Pancreas (tissue), 10 donors: ENCODE measurements around the gene PGD. TPM values are rescaled to one million over a fixed set of nuclear protein-coding genes. Genes with fewer than 3 reads are reported as not detected.

Experiments used
- ATAC-seq, 4 donors: fragments of 200-7000 bp; cut with Tn5 transposase; one replicate each; pipeline versions ENCODE4 v1.8.0 to v1.9.1; 2020; ENCODE audit warnings: mild to moderate bottlenecking in 4 of 4, moderate library complexity in 4 of 4
- DNase-seq, 6 donors: peaks; one replicate each; pipeline ENCODE4 v3.0.0-alpha.2; 2020
- FAIRE-seq: peaks from 2 replicates; lab custom pipeline; 2012; peaks lifted over from hg19 to GRCh38; lab: Jason Lieb, UNC
- H3K27ac ChIP-seq, 4 donors: fragments of 200-600 bp; sonication (generic); 1 replicate in 3 of 4; 2 replicates in 1 of 4; pipeline versions ENCODE4 v1.5.0 to v1.8.0; 2020
- H3K27me3 ChIP-seq, 4 donors: fragments of 200-600 bp; one replicate each; pipeline ENCODE4 v1.8.0; 2021
- H3K36me3 ChIP-seq, 3 donors: fragments of 200-600 bp; sonication (generic) in 1 of 3; one replicate each; pipeline versions ENCODE4 v1.5.0 to v1.8.0; 2020 to 2021
- H3K4me1 ChIP-seq, 3 donors: fragments of 200-600 bp; one replicate each; pipeline ENCODE4 v1.8.0; 2021
- H3K4me3 ChIP-seq, 4 donors: fragments of 200-600 bp; sonication (generic) in 2 of 4; one replicate each; pipeline versions ENCODE4 v1.5.0 to v1.8.0; 2020 to 2021
- H3K9me3 ChIP-seq, 4 donors: fragments of 200-600 bp; one replicate each; pipeline ENCODE4 v1.8.0; 2021
- CTCF ChIP-seq, 4 donors: fragments of 200-600 bp; sonication (generic) in 3 of 4; IDR thresholded peaks; one replicate each; pipeline versions ENCODE4 v1.5.0 to v1.8.0; 2021; ENCODE audit warnings: antibody characterized with exemption in 4 of 4
- WGBS, 2 donors: extraction: QIAGEN DNeasy Blood & Tissue Kit; methylation state at CpG; one replicate each; pipeline ENCODE4 v1.1.7; 2013; 5-methylcytosine and 5-hydroxymethylcytosine counted together
- intact Hi-C, 3 donors: fragments of 100-400 bp; cut with DNase I; formaldehyde crosslinking; loops; one replicate each; pipeline versions ENCODE4 v1.11.1 to v1.14.2; 2022
- polyA plus RNA-seq, 2 donors: library from polyadenylated mRNA; stranded (reverse); fragments of 200-250 nt; gene quantifications; one replicate each; pipeline ENCODE4 v1.2.3, GENCODE V29; 2013
- total RNA-seq, 6 donors: library from RNA; stranded (reverse); fragmentation: NEBNext Ultra II Directional in 4 of 6; extraction: Animal tissue kit (Norgen Biotek cat#: 25700) in 4 of 6; gene quantifications; one replicate each; pipeline versions ENCODE4 v1.2.1 to v1.2.4, GENCODE V29; 2021 to 2023
- donor health status: healthy with polysubstance abuse.
- donor health status: DM: no; HTN: no; CAD: no; lungs with moderate emphysema.
- donor health status: DM: no; HTN: no; CAD: no.
- donor health status: control.
- donor health status: control.
- donor health status: Bipolar disorder and iron deficiency.
- donor health status: DM: yes; HTN: yes; CAD: no.
- donor health status: DM: no; HTN: no; CAD: no.
- donor health status: DM: no; HTN: no; CAD: no.
- donor health status: DM: yes; HTN: yes; CAD: no.

PGD gene
- total and polyA plus RNA-seq, 8 donors = 12.7 to 40.0 (median 23.3) TPM

DNA sequence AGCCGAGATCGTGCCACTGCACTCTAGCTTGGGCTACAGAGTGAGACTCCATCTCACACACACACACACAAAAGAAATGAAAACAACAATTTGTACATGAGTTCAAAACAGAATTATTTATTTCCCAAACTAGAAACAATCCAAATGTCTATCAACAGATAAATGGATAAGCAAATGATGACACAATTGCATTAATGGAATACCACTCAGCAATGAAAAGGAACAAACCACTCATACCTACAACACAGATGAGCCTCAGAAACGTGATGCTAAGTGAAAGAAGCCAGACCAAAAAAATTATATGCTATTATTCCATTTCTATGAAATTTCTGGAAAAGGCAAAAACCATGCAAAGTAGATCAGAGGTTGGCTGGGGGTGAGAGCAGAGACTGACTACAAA, 2.0 kb upstream of the PGD start:
- WGBS, 2 donors = 84 to 87% methylated on average over 3 of the region's 3 CpGs
- no peaks in the 10 kb centered on the region for H3K9me3 ChIP-seq
- H3K4me3 ChIP-seq = no peak overlapping the region
- no peaks in the 10 kb centered on the region for H3K36me3 ChIP-seq
- no peak overlapping the region for H3K27ac ChIP-seq
- FAIRE-seq (no peak), ATAC-seq (no peak), DNase-seq (no peak)
- no peak for TF ChIP-seq CTCF (IDR thresholded peaks at IDR 0.05)
- no peaks in the 10 kb centered on the region for H3K27me3 ChIP-seq
- intact Hi-C loops = no loop called here
- H3K4me1 ChIP-seq = peaks cover 0 to 12% (median 0%) of the 10 kb centered on the region in 3 donors

- no peaks in the 10 kb centered on the region for H3K9me3 ChIP-seq
- ATAC-seq = no peak
- peak overlapping the region; percentile 82 to 97 (median 94) for H3K4me3 ChIP-seq
- H3K4me1 ChIP-seq = peaks cover 0 to 12% (median 0%) of the 10 kb centered on the region in 3 donors
- peak overlapping the region in 2 of 4 donors; percentile 46 to 86 for H3K27ac ChIP-seq
- DNase-seq = no peak
- no peak for FAIRE-seq
- no peaks in the 10 kb centered on the region for H3K27me3 ChIP-seq
- whole genome bisulfite sequencing, 2 donors = 0% methylated on average over 34 of the region's 34 CpGs
- intact Hi-C loops = no loop called here
- H3K36me3 ChIP-seq = peaks cover 0 to 6% (median 0%) of the 10 kb centered on the region in 3 donors
- no peak for TF ChIP-seq CTCF (IDR thresholded peaks at IDR 0.05)
Observed at GRCh38 chr1:10398278-10398733, 558 bp upstream of the PGD start.

DNA sequence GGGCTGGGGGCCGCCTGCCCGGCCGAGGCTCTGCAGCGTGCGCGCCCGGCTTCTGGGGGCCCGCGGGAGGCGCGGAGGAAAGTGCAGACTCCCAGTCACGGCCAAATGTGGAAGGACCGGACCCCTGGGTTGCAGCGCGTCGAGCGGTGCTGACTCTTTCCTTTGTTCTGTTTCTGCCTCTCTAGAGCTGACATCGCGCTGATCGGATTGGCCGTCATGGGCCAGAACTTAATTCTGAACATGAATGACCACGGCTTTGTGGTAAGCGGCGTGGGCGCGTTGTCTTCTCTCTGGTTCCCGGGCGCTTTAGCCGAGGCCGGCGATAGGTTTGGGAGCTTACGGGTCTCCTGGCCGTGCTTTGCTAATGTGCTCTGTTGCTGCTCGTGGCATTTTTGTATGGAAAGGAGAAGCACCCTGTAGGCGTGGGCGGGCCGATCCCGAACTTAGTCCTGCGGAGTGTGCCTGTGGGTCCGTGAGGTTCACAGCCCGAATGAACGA, 629 bp downstream of the PGD start:
- DNase-seq (peak in 3 of 6 donors; percentile 7 to 34 (median 26)), FAIRE-seq (no peak), ATAC-seq (peak in 1 of 4 donors; percentile 4)
- Histone ChIP-seq H3K9me3 (no peaks in the 10 kb centered on the region), H3K27ac (peak overlapping the region; percentile 85 to 86 (median 86)), H3K4me1 (peaks cover 0 to 12% (median 0%) of the 10 kb centered on the region in 3 donors), H3K4me3 (peak overlapping the region; percentile 82 to 97 (median 94)), H3K27me3 (no peaks in the 10 kb centered on the region), H3K36me3 (peaks cover 2 to 14% (median 6%) of the 10 kb centered on the region in 3 donors)
- 0 to 1% methylated on average over 35 to 42 of the region's 42 CpGs for WGBS, 2 donors
- no peak for TF ChIP-seq CTCF (IDR thresholded peaks at IDR 0.05)
- intact Hi-C loops = no loop called here

GRCh38 chr1:10400013-10400412, 1.1 kb downstream of the PGD start:
- peaks cover 0 to 12% (median 0%) of the 10 kb centered on the region in 3 donors for H3K4me1 ChIP-seq
- no peak for FAIRE-seq
- TF ChIP-seq CTCF (IDR thresholded peaks at IDR 0.05) = no peak
- no peak for DNase-seq
- H3K27me3 ChIP-seq = no peaks in the 10 kb centered on the region
- peaks cover 4 to 20% (median 10%) of the 10 kb centered on the region in 3 donors for H3K36me3 ChIP-seq
- intact Hi-C loops = no loop called here
- no peaks in the 10 kb centered on the region for H3K9me3 ChIP-seq
- whole genome bisulfite sequencing, 2 donors = 46 to 48% methylated on average over 8 of the region's 8 CpGs
- no peak for ATAC-seq
- peak overlapping the region in 3 of 4 donors; percentile 82 to 95 (median 93) for H3K4me3 ChIP-seq
- H3K27ac ChIP-seq = no peak overlapping the region

DNA sequence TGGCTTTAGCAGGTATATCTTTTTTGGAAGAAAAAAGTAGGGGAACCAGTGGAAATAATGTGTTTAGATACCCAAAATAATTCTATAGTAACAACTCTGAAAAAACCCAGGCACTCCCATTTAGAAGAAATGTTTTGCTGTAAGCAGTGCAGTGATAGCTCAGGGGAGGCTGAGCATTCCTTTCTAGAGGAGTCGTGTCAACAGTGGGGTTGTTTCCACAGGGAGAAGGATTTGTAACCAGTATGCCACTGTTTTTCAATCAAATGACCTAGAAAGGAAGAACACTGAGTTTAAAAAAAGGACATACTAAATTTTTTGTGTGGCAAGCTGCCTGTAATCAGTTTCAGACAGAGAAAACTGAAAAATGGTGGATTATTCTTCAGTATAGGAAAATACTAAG, 2.4 kb downstream of the PGD start:
- no peak overlapping the region for H3K4me3 ChIP-seq
- peaks cover 4 to 21% (median 10%) of the 10 kb centered on the region in 3 donors for H3K36me3 ChIP-seq
- no peak for FAIRE-seq
- no peak for DNase-seq
- no peak overlapping the region for H3K27ac ChIP-seq
- intact Hi-C loops = no loop called here
- H3K4me1 ChIP-seq = peaks cover 0 to 12% (median 0%) of the 10 kb centered on the region in 3 donors
- ATAC-seq = no peak
- no peak for TF ChIP-seq CTCF (IDR thresholded peaks at IDR 0.05)
- H3K27me3 ChIP-seq = no peaks in the 10 kb centered on the region
- 79 to 87% methylated on average over 1 of the region's 1 CpG for WGBS, 2 donors
- H3K9me3 ChIP-seq = no peaks in the 10 kb centered on the region
